Lower leg skin (tissue), 3 donors: ENCODE measurements around the gene MACF1.

ENCODE experiments used
- POLR2A ChIP-seq, 2 donors: fragments of 450-650 bp; IDR thresholded peaks; one replicate each; pipeline ENCODE4 v1.6.1; 2016 to 2017; ENCODE audit warnings: antibody characterized with exemption in 2 of 2, mild to moderate bottlenecking in 1 of 2, moderate library complexity in 1 of 2
- TF ChIP-seq, protein P1 (sequence below), 3 donors: fragments of 450-650 bp; IDR thresholded peaks; one replicate each; pipeline ENCODE4 v1.5.1; 2016; ENCODE audit warnings: antibody characterized with exemption in 3 of 3, mild to moderate bottlenecking in 3 of 3, moderate library complexity in 2 of 3

GRCh38 chr1:39168301-39169080, 36.0 kb upstream of the MACF1 start:
- TF ChIP-seq, protein P1, sequence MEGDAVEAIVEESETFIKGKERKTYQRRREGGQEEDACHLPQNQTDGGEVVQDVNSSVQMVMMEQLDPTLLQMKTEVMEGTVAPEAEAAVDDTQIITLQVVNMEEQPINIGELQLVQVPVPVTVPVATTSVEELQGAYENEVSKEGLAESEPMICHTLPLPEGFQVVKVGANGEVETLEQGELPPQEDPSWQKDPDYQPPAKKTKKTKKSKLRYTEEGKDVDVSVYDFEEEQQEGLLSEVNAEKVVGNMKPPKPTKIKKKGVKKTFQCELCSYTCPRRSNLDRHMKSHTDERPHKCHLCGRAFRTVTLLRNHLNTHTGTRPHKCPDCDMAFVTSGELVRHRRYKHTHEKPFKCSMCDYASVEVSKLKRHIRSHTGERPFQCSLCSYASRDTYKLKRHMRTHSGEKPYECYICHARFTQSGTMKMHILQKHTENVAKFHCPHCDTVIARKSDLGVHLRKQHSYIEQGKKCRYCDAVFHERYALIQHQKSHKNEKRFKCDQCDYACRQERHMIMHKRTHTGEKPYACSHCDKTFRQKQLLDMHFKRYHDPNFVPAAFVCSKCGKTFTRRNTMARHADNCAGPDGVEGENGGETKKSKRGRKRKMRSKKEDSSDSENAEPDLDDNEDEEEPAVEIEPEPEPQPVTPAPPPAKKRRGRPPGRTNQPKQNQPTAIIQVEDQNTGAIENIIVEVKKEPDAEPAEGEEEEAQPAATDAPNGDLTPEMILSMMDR (IDR thresholded peaks at IDR 0.05), result no peak
- no peak for TF ChIP-seq POLR2A (IDR thresholded peaks at IDR 0.05)
